HG03558 (cell line): ENCODE measurements around the gene CITED1.
A peak's percentile ranks its signal among the peaks of the same experiment; 100 is the strongest.

ENCODE experiments used
- ATAC-seq: cut with Tn5 transposase; IDR thresholded peaks from one replicate; pipeline ENCODE4 v1.9.1; 2021; ENCODE audit warnings: moderate number of reproducible peaks; ENCODE audit not compliant: unreplicated experiment; ENCODE audit errors: extremely low read depth

The CITED1 gene

DNA sequence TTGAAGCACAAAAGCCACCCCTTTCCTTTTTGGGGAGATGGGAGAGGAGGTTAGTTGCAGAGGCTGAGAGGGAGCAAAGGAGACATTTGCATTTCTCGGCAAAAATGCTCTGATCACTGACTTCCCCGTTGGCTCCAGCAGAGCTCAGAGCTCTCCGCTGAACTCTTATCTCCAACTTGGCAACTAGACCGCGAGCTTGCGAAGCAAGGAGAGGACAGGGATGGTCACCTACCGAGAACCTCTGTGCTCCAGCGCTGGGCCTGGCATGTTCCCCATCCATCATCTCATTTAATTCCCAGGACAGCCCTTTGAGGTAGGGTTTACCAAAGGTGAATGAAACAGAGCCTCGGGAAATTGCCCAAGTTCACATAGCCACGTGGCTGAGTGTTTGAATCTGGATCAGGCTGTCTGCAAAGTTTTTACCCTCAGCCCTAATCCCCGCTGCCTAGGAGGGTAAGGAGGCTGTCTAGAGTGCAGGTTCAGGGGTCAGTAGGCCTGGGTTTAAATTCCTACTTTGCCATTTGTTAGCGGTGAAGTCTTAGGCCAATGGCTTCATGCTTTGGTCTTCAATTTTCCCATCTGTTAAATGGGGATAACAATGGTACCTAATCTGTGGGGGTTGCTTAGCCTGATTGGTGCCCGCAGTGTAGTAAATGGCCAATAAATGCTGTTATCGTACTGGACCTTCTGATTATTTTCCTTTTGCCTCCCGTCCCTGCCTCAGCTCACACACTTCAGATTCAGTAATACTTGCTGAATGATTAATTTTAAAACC is 3.8 kb upstream of the CITED1 start:
- no peak for ATAC-seq

- ATAC-seq: no peak
These were observed 3.0 kb upstream of the CITED1 start for GRCh38 chrX:72308566-72309296.

GRCh38 chrX:72308209-72308565 is 2.5 kb upstream of the CITED1 start:
- ATAC-seq: no peak

DNA sequence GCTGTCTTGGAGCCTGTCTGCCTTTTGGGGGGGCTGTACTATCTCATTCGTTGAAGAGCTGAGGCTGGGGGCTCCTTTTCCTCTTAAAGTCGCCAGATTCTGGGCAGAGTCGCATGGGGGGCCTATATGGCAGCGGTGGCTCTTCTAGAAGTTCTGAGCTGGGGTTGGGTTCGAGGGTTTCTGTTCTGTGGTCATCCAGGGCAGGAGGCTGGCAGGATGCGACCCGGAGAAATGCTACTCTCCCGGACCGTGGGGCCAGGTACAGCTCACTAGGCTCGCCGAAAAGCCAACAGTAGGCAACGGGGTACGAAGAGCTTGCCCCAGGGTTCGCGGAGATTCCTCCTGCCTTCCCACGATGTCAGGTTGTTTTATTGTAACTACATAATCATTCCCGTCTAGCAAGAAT is 1.9 kb upstream of the CITED1 start:
- no peak for ATAC-seq

DNA sequence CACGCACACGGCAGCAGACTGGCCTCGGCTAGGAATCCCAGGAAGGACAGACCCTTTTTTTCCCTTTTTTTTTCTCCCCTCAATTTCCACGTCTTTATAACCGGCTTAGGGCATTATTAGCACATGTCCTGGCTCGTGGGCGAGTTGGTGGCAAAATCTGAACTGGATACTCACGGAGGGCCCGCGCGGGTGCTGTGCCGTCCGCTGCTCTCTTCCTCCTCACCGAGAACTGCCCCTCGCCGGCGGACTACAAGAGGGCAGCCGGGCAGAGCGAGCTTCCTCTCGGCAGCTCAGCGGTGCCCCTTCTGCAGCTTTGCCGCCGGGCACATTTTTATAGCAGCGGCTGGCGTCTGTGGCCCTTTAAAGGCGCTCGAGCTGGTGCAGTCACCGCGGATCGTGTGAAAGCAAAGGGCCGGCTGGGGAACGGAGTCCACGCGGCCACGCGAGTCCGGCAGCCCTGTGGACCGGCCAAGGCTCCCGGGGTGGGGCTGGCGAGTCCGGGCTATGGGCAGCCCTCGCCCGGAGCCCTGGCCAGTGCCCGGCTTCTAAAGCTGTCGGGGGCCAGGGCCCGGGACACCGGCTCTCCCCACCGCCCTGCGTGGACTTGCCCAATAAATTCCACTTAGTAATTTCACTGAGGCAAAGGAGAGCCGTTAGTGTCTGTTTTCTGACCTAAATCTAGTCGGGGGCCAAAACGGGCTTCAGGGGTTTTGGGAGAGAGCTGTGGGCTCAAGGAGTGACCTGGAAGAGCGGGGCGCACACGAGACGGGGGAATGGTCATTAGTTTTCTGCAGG is 1.3 kb upstream of the CITED1 start:
- ATAC-seq: peak; percentile 47

GRCh38 chrX:72306085-72306801 is 529 bp upstream of the CITED1 start:
- ATAC-seq: no peak

- no peak for ATAC-seq
These were observed 837 bp downstream of the CITED1 start for GRCh38 chrX:72304877-72305276.

DNA sequence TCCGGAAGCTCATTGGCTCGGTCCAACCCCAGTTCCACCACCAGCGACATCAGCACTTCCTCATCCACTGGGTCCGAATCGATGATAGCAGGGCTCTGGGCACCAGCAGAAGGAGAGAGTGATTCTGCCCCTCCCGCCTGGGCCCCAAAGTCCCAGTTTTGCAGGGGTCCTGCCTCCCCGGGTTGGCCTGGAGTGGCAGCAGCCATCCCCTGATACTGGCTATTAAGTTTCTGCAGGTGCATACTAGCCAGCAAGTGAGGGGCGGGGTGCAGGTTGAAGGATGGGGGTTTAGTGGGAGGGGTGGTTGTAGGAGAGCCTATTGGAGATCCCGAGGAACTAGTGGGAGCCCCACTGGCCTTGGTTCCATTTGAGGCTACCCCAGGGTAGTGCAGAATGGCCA is 3.9 kb downstream of the CITED1 start:
- ATAC-seq: no peak

GRCh38 chrX:72299891-72300630 is 5.7 kb downstream of the CITED1 start:
- no peak for ATAC-seq

DNA sequence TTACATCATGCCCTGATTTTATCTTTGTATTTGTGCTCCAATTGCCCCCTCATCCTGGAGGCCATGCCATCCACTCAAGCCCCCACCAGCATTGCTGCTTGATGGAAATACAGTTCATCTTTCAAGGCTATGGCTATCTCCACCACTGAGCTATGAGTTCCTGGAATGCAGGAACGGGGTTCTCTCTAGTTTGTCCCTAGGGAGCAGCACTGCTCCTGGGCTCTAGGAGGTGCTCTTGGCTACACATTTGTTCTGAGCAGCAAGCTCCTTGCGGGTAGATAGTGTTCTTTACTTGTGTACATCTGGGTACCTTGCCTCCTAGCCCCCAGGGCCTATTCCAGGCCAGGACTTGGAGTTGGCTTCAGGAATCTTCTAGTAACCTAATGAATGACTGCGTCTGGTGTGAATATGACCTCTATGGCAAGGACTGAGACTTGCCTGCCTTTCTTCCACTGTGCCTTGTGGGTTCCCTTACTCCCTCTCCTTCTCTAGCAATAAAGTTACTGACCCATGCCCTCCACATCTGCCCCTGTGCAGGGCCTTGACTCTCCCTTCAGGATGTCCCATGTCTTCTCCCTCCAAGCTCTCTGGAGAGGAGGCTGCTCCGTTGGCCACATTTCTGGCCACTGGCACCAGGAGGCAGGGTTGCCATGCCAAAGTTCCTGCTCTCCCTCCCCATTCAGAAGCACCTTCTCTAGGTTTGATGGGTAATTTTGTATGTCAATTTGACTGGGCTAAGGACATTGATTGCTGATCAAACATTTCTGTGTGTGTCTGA is 7.6 kb downstream of the CITED1 start:
- ATAC-seq: no peak

DNA sequence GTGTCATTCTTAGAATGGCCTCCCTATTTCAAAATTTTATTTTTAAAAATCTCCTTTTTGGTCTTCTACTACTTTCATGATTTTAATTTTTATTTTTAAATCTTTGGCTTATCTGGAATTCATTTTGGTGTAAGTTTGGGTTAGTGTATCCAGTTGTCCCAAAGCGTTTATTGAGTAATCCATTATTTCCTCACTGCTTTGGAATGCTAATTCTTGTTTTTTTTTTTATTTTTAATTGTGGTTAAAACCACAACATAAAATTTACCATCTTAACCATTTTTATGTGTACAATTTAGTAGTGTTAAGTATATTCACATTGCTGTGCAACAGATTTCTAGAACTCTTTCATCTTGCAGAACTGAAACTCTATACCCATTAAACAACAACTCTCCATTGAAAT is 8.7 kb downstream of the CITED1 start:
- ATAC-seq: no peak

GRCh38 chrX:72295745-72296144 is 10.0 kb downstream of the CITED1 start:
- ATAC-seq: no peak

DNA sequence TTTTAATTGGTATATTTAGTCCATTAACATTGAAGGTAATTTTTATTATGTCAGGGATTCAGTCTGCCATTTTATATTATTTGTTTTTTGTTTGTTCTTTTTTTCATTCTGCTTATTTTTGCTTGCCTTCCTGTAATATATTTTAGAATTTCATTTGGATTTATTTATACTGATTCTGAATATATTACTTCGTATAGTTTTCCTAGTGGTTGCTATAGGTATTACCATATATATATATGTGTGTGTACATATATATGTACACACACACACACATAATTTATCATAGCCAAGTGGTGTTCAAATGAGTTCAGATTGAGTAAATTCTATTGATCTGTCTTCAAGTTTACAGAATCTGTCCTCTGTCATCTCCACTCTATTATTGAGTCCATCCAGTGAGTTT is 11.2 kb downstream of the CITED1 start:
- no peak for ATAC-seq

GRCh38 chrX:72282302-72282701 is 23.4 kb downstream of the CITED1 start:
- no peak for ATAC-seq

DNA sequence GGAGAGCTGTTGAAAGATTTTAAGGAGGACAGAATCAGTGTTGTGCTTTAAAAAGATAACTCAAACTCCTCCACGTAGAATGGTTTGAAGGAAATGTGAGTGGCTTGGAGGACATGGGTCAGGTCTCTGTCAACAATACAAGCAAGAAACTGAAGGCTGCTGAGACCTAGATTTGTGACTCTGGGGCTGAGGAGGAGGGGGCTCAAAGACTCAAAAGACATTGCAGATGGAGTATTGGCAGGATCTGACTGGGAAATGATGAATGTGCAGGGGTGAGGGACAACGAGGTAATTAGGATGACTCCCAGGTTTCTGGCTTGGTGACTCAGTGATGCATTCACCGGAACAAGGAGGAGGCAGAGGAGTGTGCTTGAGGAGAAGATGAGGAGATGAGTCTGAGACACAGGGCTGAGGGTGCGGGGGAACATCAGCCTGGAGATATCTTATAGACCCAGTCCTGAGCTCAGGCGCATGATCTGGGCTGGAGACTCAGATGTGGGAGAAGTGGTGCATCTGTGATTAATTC is 25.3 kb downstream of the CITED1 start:
- ATAC-seq: no peak

GRCh38 chrX:72276478-72276953 is 29.2 kb downstream of the CITED1 start:
- ATAC-seq: no peak

- ATAC-seq: no peak
These were observed 31.2 kb downstream of the CITED1 start for GRCh38 chrX:72274526-72274925.

DNA sequence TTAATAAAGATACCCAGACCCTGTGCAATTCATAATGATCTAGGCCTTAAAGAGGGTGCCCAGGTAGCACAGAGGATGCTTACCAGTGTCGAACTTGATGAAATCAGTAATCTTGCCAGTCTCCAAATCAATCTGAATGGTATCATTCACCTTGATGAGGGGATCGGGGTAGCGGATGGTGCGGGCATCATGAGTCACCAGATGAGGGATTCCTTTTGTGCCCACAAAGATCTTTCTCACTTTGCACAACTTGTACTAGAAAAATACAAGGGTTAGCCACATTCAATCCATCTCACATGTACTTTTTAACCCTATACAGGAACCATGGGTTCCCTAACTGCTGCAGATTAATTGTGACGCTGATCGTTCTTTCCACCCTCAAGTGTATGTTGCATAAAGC is 32.0 kb downstream of the CITED1 start:
- no peak for ATAC-seq

- no peak for ATAC-seq
These were observed 32.8 kb downstream of the CITED1 start for GRCh38 chrX:72272868-72273267.
